NOMO-1 treated with DMSO at 0.1 percent for 48 hours (cell line): ENCODE measurements around the gene ADAMTS6.
"Not testable (repeated sequence)": the region's sequence is repeated elsewhere in the genome, so short reads cannot be mapped to it uniquely, and the experiment has no call there.

Experiments used
- DNase-seq: peaks from one replicate; lab custom pipeline; 2025; ENCODE audit not compliant: unreplicated experiment; lab: John Stamatoyannopoulos, UW

The ADAMTS6 gene, protein sequence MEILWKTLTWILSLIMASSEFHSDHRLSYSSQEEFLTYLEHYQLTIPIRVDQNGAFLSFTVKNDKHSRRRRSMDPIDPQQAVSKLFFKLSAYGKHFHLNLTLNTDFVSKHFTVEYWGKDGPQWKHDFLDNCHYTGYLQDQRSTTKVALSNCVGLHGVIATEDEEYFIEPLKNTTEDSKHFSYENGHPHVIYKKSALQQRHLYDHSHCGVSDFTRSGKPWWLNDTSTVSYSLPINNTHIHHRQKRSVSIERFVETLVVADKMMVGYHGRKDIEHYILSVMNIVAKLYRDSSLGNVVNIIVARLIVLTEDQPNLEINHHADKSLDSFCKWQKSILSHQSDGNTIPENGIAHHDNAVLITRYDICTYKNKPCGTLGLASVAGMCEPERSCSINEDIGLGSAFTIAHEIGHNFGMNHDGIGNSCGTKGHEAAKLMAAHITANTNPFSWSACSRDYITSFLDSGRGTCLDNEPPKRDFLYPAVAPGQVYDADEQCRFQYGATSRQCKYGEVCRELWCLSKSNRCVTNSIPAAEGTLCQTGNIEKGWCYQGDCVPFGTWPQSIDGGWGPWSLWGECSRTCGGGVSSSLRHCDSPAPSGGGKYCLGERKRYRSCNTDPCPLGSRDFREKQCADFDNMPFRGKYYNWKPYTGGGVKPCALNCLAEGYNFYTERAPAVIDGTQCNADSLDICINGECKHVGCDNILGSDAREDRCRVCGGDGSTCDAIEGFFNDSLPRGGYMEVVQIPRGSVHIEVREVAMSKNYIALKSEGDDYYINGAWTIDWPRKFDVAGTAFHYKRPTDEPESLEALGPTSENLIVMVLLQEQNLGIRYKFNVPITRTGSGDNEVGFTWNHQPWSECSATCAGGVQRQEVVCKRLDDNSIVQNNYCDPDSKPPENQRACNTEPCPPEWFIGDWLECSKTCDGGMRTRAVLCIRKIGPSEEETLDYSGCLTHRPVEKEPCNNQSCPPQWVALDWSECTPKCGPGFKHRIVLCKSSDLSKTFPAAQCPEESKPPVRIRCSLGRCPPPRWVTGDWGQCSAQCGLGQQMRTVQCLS (N-terminal part only)

DNA sequence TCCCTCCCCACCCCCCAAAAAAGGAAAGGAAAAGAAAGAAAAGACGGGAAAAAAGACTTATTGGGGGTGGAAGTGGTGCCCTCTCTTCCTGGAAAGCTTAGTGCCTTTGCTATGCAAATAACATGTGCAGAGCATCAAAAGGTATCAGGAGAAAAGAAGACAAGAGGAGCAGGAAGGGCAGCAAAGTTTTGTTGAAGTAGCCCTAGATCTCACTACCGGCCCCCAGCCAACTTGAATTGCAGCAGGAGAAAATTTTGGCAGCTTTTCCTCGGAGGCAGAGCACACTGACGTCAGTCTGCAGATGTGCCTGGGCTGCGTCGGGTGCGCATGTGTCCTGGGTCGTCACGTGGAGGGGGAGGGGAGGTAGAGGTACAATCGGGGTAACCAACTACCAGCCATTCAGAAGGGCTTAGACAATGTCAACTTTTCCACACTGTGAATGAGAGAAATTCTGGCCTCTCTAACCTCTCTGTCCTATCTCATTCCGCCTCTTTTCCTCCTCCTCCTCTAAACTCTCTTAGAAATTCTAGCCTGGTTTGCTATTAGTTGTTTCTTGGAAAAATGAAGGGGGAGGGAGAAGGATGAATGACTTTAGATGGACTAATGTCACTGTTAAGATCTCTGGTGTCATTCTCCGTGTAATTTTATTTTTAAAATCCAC, at the start of gene ADAMTS6:
Gene ADAMTS6 (minus strand): TSS at position 286 of the 661 bp plus-strand sequence. CDS start 8,247 bp downstream, outside the sequence.
- DNase-seq, result no peak

DNA sequence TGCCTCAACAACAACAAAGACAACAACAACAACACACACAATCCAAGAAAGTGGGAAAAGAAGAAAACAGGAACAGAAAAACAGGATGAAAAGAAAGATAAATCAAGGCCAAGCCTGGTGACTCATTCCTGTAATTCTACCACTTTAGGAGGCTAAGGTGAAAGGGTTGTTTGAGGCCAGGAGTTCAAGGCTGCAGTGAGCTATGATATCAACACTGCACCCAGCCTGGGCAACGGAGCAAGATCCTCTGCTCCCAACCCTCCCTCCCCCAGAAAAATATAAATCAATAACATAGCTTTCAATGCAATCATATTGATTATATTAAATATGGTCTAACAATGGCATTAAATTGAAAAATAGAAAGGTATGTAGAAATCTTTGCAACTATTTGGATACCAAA, 49.2 kb upstream of the ADAMTS6 start:
- no peak for DNase-seq

DNA sequence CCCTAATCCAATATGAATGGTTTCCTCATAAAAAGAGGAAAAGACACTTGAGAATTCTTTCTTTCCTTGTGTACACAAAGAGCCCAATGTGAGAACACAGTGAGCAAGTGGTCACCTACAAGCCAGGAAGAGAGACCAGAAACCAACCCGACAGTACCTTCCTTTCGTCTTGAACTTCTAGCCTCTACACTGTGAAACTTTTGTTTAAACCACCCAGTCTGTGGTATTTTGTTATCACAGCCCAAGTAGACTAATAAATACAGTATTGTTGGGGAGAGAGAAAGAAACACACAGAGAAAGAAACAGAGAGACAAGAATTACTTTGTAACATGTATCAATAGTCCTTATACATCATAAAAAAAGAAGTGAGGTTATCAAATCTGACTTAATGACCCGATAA, 44.0 kb upstream of the ADAMTS6 start:
- no peak for DNase-seq

DNA sequence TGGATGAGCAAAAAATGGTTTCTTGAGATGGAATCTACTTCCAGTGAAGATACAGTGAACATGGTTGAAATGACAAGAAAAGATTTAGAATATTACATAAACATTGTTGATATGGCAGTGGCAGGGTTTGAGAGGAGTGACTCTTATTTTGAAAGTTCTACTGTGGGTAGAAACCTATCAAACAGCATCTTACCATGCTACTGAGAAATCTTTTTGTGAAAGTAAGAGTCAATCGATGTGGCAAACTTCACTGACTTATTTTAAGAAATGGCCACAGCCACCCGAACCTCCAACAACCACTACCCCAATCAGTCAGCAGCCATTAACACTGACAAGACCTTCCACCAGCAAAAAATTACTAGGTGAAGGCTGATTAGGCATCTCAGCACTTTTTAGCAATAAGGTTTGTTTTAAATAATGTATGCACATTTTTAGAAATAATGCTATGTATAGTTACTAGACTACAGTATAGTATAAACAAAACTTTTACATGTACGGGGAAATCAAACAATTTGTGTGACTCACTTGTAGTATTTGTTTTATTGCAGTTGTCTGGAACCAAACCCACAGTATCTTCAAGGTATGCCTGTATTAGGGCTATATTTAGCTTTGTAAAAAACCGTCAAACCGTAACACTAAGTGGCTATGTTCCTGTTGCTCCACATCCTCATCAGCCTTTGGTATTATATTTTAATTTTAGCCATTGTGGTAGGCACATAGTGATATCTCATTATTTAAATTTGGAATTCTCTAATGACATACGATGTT, 30.6 kb upstream of the ADAMTS6 start:
- DNase-seq, result no peak

DNA sequence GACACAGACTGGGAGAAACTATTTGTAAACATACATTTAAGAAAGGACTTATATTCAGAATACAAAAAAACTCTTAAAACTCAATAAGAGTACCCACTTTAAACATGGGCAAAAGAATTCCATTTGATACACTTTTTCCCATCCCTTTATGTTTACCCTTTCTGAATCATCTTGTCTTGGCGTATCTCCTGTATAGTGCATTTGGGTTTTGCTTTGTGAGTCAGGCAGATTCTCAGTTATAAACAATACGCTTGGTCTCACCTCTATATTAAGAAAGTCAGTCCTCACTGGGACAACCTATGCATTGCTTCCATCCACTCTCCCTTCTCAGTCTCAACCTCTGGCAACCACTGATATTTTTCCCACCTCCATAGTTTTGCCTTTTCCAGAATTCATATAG, 27.3 kb upstream of the ADAMTS6 start:
- DNase-seq, result no peak

DNA sequence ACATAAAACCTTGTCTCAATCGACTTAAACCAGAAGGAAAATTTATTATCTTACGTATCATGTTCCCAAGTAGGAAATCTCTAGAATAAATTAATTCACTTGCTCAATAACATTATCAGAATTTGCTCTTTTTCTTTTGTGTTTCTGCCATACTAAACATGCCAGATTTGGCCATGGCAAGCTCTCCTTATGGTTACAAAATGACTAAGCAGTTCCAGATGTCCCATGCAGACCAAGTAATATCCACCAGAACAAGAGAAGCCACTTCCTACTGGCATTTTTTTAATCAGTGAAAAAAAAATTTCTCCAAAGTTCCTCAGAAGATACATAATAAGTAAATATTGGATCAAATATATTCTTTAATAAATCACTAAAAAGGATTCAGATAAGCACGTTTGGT, 25.2 kb upstream of the ADAMTS6 start:
- no peak for DNase-seq

DNA sequence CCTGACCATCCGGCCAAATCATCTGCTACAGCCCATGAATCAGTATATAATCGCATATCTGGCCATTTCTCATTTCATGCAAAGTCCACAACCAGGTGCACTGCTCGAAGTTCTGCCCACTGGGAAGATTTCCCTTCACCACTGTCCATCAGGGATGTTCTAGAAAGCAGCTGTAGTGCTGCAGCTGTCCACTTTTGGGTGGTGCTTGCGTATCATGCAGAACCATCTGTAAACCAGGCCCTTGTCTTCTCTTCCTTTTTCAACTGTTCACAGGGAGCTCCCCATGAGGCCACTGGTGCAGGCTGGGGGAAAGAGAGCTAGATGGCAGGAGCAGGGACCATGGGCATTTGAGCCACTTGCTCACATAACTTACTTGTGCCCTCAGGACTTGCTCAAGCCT, 7.4 kb upstream of the ADAMTS6 start:
- no peak for DNase-seq

DNA sequence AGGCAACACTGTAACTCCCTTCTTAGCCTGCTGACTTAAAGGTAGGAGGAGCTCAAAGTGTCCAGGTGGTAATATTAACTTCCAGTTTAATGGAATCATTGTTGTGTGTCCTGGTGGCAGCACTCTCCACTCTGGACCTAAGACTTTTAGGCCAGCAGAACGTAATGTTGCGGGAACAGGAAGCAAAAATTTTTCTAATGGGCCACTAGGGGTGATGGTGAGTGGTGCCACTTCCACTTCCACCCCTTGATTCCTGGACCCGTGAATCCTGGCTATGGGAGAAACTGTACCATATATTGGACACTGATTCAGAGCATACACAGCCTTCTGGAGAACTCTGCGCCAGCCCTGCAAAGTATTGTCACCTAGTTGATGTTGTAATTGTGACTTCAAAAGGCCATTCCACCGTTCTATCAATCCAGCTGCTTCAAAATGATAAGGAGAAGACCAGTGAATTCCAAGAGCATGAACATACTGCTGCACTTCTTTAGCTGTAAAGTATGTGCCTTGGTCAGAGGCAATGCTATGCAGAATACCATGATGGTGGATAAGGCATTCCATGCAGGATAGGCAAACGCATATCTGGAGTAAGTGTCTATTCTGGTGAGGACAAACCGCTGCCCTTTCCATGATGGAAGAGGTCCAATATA, 6.4 kb upstream of the ADAMTS6 start:
- DNase-seq, result not testable (repeated sequence)

DNA sequence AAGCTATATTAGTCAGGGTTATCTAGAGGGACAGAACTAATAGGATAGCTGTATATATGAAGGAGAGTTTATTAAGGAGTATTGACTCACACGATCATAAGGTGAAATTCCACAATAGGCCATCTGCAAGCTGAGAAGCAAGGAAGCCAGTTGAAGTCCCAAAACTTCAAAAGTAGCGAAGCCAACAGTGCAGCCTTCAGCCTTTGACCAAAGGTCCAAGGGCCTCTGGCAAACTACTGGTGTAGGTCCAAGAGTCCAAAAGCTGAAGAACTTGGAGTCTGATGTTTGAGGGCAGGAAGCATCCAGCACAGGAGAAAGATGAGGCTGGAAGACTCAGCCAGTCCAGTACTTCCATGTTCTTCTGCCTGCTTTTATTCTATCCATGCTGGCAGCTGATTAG, 5.1 kb upstream of the ADAMTS6 start:
- not testable (repeated sequence) for DNase-seq

DNA sequence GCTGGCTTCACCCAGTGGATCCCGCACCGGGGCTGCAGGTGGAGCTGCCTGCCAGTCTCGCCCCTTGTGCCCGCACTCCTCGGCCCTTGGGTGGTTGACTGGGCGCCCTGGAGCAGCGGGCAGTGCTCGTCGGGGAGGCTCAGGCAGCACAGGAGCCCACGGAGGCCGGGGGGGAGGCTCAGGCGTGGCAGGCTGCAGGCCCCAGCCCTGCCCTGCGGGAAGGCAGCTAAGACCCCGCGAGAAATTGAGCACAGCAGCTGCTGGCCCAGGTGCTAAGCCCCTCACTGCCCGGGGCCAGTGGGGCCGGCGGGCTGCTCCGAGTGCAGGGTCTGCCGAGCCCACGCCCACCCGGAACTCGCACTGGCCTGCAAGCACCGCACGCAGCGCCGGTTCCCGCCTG, 3.7 kb upstream of the ADAMTS6 start:
- DNase-seq, result no peak

DNA sequence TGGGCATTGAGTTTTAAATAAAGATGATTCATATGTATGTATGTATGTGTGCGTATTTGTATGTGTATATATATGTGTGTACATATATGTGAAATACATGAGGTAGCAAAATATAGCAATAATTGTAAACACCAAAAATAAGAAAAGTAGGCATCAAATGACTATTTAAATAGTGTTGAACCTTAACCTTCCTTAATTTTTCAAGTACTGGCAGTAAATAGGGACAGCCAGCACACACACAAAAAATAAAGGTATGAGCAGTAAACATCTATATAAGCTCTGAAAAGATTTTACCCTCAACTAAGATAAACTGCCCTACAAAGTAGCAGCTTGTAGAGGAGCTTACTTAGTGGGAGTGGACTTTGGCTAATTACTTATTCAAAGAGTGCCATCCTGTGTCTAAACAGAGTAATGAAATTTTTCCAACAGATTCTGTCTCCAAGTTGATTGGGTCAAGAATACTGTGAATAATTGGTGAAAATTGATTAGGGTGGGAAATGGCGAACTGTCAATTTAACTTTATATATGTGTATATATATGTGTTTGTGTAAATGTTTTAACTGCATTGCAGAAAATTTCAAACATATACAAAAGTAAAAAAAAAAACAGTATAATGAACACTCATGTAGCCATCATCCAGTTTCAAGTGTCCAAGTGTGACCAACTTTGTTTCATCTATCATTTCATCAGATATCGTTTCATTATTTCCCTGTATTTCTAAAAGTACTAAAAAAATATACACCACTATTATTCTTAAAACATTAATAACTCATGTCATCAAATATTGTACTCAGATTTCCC, 2.0 kb upstream of the ADAMTS6 start:
- peak; percentile 73 for DNase-seq

DNA sequence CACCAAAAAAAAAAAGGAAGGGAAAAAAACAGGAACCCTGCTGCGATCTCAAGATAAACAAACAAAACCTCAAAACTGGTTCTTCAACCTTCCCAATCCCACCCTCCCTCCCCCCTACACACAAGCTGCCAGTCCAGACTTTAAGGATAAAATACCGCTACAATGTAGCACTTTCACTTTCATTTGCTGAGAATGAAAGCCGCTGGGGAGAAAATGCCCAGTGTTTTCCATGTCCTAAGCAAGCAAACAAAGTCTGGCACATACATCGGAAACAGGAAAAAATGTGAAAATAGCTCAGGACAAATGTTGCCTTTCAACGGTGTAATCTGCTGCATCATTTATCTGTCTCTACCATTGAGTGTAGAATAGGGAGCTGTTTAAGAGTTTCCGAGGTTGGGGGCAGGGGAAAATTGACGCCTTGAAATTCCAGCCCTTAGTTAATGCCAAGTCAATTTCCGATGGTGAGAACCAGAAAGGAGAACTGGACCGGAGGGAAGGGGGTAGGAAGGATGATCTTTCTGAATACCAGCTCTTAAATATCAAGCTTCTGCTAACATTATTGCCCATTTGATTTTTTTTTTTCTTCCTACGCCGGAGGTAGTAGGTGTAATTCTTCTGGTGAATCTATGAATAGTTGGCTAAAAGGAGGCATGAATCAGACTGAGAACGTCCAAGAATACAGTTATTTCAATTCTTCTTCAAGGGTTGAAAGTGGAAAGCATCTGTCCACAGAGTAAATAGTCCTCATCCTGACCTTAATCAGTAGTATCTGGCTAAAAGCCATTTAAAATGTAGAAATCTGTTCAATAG, 1.2 kb upstream of the ADAMTS6 start:
- no peak for DNase-seq

DNA sequence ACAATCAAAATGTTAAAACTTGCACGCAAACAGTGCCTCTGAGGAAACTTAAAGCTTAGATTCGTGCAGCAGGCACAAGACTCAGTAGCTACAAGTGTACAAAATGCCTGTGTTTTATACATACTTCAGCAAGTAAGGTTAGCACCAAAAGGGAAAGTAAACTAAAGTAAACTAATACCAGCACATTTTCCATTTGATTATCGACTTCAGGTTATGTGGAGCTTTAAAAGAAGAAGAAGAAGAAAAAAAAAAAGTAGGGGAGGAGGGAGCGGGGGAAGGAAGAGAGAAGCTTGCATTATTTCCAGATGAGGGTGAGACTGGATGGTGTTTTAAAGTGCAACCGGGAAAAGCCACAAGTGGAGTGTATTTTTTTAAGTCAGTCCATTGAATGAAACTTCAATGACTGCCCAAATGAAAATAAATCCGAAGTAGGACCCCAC, 596 bp upstream of the ADAMTS6 start:
- DNase-seq, result no peak

DNA sequence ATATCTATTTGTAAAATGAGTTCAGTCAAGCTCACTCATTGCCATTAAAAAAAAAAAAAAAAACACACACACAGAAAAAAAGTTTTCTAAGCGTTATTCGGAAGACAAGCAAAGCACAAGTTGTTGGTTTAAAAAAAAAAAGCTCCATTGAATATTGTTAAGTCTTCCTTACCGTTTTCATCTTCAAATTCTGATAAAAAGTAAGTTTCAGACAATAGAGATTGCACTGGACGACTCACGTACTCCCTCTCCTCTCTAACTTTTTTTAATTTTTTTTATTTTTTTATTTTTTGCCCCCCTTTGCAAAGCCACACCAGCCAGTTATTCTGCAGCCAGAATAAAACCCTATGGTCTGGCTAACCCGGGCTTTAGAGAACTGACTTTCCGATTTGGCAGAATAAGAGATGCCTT, 544 bp downstream of the ADAMTS6 start:
- DNase-seq, result no peak

DNA sequence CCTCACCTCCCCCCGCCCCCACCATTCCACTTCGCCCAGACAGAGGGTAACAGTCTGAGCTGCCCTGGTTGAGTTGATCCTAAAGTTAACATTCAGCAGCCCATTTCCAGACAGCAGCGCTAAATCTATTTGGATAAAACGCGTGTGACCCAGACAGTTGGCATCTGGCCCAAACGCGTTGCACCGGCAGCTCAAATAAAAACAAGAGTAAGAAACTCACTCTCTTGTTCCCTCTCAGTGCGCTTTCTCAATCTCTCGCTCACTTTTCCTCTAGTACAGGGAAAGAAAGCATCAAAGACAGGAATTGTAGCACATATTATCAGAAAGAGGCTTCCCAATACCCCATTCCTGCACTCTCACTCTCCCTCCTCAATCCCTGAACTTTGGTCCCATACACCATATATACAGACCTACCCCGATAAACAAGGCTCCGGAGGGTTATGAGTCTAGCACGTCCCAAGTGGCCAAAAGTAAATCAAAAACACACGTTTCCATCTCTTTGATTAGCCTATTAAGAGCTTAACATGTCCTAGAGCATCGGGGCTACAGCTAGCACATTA, 1.3 kb downstream of the ADAMTS6 start:
- DNase-seq, result no peak

DNA sequence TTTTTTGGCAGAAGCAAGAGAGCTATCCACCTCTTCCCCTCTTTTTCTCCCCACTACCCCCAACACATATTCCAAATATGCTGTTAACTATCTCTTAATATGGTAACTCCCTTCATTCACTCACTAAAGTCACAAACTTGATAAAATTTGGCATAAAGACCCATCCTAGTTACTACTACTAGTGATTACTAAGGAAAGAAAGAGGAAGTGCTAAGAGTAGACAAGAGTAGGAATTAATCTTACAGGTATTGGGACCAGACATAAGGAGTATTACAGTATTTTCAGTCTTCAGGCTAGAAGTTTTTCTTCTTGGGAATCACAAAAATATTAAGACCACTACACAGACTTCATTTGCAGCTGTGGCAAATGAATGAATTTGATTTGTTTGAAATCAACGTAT, 2.2 kb downstream of the ADAMTS6 start:
- DNase-seq, result no peak

DNA sequence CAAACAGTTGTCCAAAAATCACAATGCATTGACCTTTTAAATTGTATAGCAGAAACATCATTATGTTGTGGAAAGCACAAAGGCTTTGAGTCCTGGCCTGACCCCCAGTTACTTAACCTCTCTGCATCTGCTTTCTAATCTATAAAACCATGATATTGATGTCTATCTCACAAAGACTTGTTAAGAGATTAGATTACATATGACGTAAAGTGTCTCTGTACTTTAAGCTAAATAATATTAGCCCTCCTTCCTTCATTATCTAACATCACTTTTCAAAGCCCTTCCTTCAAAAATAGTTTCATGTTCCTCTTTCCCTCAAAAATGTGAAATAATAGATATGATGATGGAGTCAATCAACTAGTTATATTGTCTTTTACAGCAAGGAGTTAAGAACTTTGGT, 3.4 kb downstream of the ADAMTS6 start:
- DNase-seq, result no peak

DNA sequence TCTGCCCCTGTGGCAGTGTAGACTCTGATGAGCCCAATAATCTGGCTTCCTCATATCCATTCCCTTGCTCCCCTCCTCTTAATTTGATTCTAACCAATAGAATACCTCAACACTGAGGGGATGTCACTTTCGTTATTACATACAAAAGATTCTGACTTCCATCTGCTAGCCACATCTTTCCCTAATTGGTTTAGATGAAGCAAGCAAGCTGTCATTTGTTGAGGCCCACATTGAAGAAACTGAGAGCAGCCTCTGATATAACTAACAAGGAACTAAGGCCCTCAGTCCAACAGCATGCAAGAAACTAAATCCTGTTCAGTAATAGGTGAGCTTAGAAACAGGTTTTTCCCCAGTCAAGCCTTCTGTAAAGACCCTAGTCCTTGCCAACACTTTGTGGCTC, 5.8 kb downstream of the ADAMTS6 start:
- no peak for DNase-seq
